Measurements from ENCODE around the gene MGAT5. TPM values are rescaled to one million over a fixed set of nuclear protein-coding genes. Genes with fewer than 3 reads are reported as not detected.

The MGAT5 gene
- total RNA-seq, 1 experiment from 2014 or later: 52.4 TPM

- ChIA-PET POLR2A (interaction anchor here (0.6 kb wide), 1 partner anchor 33 kb away, joined by 3 read pairs; no protein-coding TSS in a partner anchor), CTCF (interaction anchor here (0.7 kb wide), 2 partner anchors 211 to 1520 kb away, joined by 3 read pairs; no protein-coding TSS in a partner anchor)
- Mint-ChIP-seq H3K4me3 (no peak overlapping the region), H3K27ac (no peak overlapping the region; the same call in 1 of the 2 replicates), H3K4me1 (0 out of 2 replicates have a peak, but pooled peaks cover 4% of the 10 kb centered on the region), H3K9me3 (no peaks in the 10 kb centered on the region), H3K36me3 (no peaks in the 10 kb centered on the region), H3K27me3 (ENCODE audit: low read depth) (no peaks in the 10 kb centered on the region)
- DNase-seq (ENCODE audit: low spot score) (no peak), ATAC-seq (no peak; the same call in 1 of the 2 replicates)
- TF ChIP-seq ELF4 (CRISPR knock-in tag; IDR thresholded peaks at IDR 0.05; ENCODE audit: low read depth) (no peak), ZNF512 (CRISPR knock-in tag; IDR thresholded peaks at IDR 0.05; ENCODE audit: borderline replicate concordance) (no peak), IRF1 (CRISPR knock-in tag; IDR thresholded peaks at IDR 0.05) (no peak), TEAD1 (CRISPR knock-in tag; IDR thresholded peaks at IDR 0.05) (no peak), PRRX2 (CRISPR knock-in tag; IDR thresholded peaks at IDR 0.05) (no peak), ZNF121 (CRISPR knock-in tag; IDR thresholded peaks at IDR 0.05) (no peak), TP53 (CRISPR knock-in tag; IDR thresholded peaks at IDR 0.05) (no peak), SMAD3 (CRISPR knock-in tag; IDR thresholded peaks at IDR 0.05; ENCODE audit: borderline replicate concordance) (no peak), ZNF425 (CRISPR knock-in tag; conservative IDR thresholded peaks at IDR 0.05) (no peak), TEAD4 (CRISPR knock-in tag; IDR thresholded peaks at IDR 0.05) (no peak), RELA (CRISPR knock-in tag; IDR thresholded peaks at IDR 0.05; ENCODE audit: borderline replicate concordance) (no peak)
These were observed 29.8 kb downstream of the MGAT5 start for GRCh38 chr2:134283661-134284060.

- H3K4me1 Mint-ChIP-seq: 0 out of 2 replicates have a peak, but pooled peaks cover 4% of the 10 kb centered on the region
- no peaks in the 10 kb centered on the region for H3K9me3 Mint-ChIP-seq
- ATAC-seq (no peak), DNase-seq (ENCODE audit: low spot score) (no peak)
- H3K27ac Mint-ChIP-seq: no peak overlapping the region
- POLR2A ChIA-PET: interaction anchor here (0.6 kb wide), 1 partner anchor 33 kb away, joined by 3 read pairs; no protein-coding TSS in a partner anchor
- no peaks in the 10 kb centered on the region for H3K36me3 Mint-ChIP-seq
- no peak overlapping the region for H3K4me3 Mint-ChIP-seq
- CTCF ChIA-PET: interaction anchor here (0.7 kb wide), 2 partner anchors 211 to 1520 kb away, joined by 3 read pairs; no protein-coding TSS in a partner anchor
- H3K27me3 Mint-ChIP-seq (ENCODE audit: low read depth): no peaks in the 10 kb centered on the region
- TF ChIP-seq HMGA2 (CRISPR knock-in tag; IDR thresholded peaks at IDR 0.05) (no peak), E2F1 (CRISPR knock-in tag; IDR thresholded peaks at IDR 0.05) (no peak), FOXK1 (CRISPR knock-in tag; IDR thresholded peaks at IDR 0.05) (no peak), GABPB1 (CRISPR knock-in tag; IDR thresholded peaks at IDR 0.05) (no peak)
These were observed 30.3 kb downstream of the MGAT5 start for GRCh38 chr2:134284119-134284670.

GRCh38 chr2:134287323-134287722, 33.5 kb downstream of the MGAT5 start:
- no peaks in the 10 kb centered on the region for H3K27me3 Mint-ChIP-seq (ENCODE audit: low read depth)
- DNase-seq (ENCODE audit: low spot score): no peak
- no peak overlapping the region for H3K4me3 Mint-ChIP-seq
- ChIA-PET POLR2A (no interaction called here), CTCF (no interaction called here)
- H3K36me3 Mint-ChIP-seq: no peaks in the 10 kb centered on the region
- no peak for ATAC-seq
- peaks cover 4% of the 10 kb centered on the region; the same call in 1 of the 2 replicates for H3K4me1 Mint-ChIP-seq
- H3K27ac Mint-ChIP-seq: no peak overlapping the region
- no peaks in the 10 kb centered on the region for H3K9me3 Mint-ChIP-seq
- no peak for TF ChIP-seq ZNF425 (CRISPR knock-in tag; conservative IDR thresholded peaks at IDR 0.05)
- TF ChIP-seq ZNF281 (CRISPR knock-in tag; IDR thresholded peaks at IDR 0.05): no peak
- no peak for TF ChIP-seq MXD4 (CRISPR knock-in tag; IDR thresholded peaks at IDR 0.05; ENCODE audit: borderline replicate concordance)
- TF ChIP-seq ATF1 (CRISPR knock-in tag; IDR thresholded peaks at IDR 0.05): no peak
- no peak for TF ChIP-seq RORB (CRISPR knock-in tag; IDR thresholded peaks at IDR 0.05)
- no peak for TF ChIP-seq USF2 (CRISPR knock-in tag; IDR thresholded peaks at IDR 0.05)
- no peak for TF ChIP-seq NR1H2 (CRISPR knock-in tag; IDR thresholded peaks at IDR 0.05)
